ENCODE measurements around the gene AUTS2. TPM values are rescaled to one million over a fixed set of nuclear protein-coding genes. Genes with fewer than 3 reads are reported as not detected.

Gene AUTS2
- total RNA-seq, 1 experiment from 2014 or later: 30.1 TPM

DNA sequence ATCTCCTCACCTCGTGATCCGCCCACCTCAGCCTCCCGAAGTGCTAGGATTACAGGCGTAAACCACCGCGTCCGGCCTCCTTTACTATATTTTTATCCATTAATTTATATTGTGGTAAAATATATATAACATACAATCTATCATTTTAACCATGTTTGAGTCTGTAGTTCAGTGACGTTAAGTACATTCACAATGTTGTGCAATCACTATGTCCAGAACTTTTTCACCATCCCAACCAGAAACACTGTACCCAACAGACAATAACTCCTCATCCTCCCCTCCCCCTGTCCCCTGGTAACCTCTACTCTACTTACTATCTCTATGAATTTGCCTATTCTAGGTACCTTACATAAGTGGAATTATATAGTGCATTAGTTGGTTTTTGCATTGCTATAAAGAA is 1236.1 kb downstream of the AUTS2 start:
- no peak overlapping the region for H3K4me3 ChIP-seq

DNA sequence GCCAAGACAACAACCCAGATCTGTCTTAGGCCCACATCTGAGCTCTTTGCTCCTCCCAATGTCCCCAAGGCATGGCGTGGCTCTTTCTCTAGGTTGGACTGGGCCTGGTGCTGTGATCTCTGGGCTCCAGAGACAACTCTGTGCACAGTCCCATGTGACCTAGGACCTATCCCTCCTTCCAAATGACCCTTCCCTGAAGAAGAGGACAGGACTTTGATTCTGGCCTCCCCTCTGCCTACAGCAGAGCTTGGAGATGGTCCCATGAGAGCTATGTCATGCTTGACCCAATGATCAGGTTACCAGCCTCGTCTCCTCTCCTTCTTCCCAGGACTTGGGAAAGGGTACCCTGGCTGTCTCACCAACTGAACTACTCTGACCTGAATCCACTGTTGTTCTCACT is 1237.4 kb downstream of the AUTS2 start:
- no peak for DNase-seq
- Histone ChIP-seq H3K9me3 (replicated peaks) (peaks cover 3% of the 10 kb centered on the region; the same call in 1 of the 2 replicates), H3K4me1 (peaks cover 3% of the 10 kb centered on the region; the same call in 1 of the 2 replicates), H3K36me3 (no peaks in the 10 kb centered on the region), H3K27ac (no peak overlapping the region), H3K4me3 (no peak overlapping the region), H3K27me3 (no peaks in the 10 kb centered on the region)

More for the DNA sequence above, 1236.1 kb downstream of the AUTS2 start:
- Histone ChIP-seq H3K27me3 (no peaks in the 10 kb centered on the region), H3K27ac (no peak overlapping the region), H3K4me1 (peaks cover 5% of the 10 kb centered on the region), H3K36me3 (no peaks in the 10 kb centered on the region), H3K9me3 (replicated peaks) (peaks cover 3% of the 10 kb centered on the region; the same call in 1 of the 2 replicates)
- DNase-seq: no peak

DNA sequence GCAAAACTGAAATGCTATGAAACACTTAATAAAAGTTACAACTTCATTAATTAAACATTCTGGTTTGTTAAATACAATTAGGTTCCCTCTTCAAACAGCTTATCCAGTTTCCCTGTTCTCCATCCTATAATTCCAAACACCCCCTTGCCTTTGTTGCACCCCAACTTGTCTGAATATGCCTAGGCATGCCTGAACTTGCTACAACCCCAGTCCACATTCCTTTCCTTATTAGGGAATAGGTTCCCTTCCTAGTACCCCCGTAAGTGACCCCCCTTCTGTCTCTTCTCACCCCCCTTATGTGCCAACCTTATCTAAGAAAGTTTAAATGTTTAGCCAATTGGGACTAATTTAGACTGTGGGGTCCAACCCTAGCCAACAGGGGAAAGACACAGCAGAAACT is 1238.0 kb downstream of the AUTS2 start:
- H3K27me3 ChIP-seq: no peaks in the 10 kb centered on the region
- DNase-seq: no peak

DNA sequence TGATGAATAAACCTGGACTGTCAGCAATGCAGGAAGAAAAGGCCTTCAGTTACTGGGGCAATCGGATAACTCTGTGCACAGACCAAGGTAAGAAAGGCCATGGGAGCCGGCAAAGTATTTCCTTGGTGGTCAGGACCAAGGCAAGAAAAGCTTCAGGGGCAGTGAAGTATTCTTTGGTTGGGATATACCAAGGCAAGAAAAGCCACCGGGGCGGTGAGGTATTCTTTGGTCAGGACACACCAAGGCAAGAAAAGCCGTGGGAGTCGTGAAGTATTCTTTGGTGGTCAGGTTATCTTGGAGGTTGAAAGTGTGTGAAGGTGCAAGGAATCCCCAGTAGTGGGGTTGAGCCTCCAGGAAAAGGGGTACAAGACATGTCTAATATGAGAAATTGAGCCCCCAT is 1238.7 kb downstream of the AUTS2 start:
- Histone ChIP-seq H3K27ac (no peak overlapping the region), H3K27me3 (no peaks in the 10 kb centered on the region), H3K4me3 (no peak overlapping the region), H3K4me1 (peaks cover 3% of the 10 kb centered on the region; the same call in 1 of the 2 replicates), H3K9me3 (replicated peaks) (peaks cover 3% of the 10 kb centered on the region; the same call in 1 of the 2 replicates), H3K36me3 (no peaks in the 10 kb centered on the region)
- DNase-seq: no peak

More for the DNA sequence above, 1238.0 kb downstream of the AUTS2 start:
- no peaks in the 10 kb centered on the region for H3K36me3 ChIP-seq
- H3K4me3 ChIP-seq: no peak overlapping the region
- H3K4me1 ChIP-seq: peaks cover 3% of the 10 kb centered on the region; the same call in 1 of the 2 replicates
- H3K27ac ChIP-seq: no peak overlapping the region
- H3K9me3 ChIP-seq (replicated peaks): peaks cover 3% of the 10 kb centered on the region; the same call in 1 of the 2 replicates

GRCh38 chr7:70837589-70837988 is 1239.3 kb downstream of the AUTS2 start:
- Histone ChIP-seq H3K9me3 (replicated peaks) (peaks cover 3% of the 10 kb centered on the region; the same call in 1 of the 2 replicates), H3K27me3 (no peaks in the 10 kb centered on the region), H3K4me1 (peaks cover 3% of the 10 kb centered on the region; the same call in 1 of the 2 replicates), H3K36me3 (no peaks in the 10 kb centered on the region), H3K4me3 (no peak overlapping the region), H3K27ac (no peak overlapping the region)
- no peak for DNase-seq

GRCh38 chr7:70838292-70838907 is 1240.1 kb downstream of the AUTS2 start:
- peaks cover 9% of the 10 kb centered on the region for H3K9me3 ChIP-seq (replicated peaks)

More at GRCh38 chr7:70838292-70838907, 1240.1 kb downstream of the AUTS2 start:
- Histone ChIP-seq H3K36me3 (no peaks in the 10 kb centered on the region), H3K27ac (no peak overlapping the region), H3K27me3 (no peaks in the 10 kb centered on the region), H3K4me1 (peaks cover 3% of the 10 kb centered on the region; the same call in 1 of the 2 replicates), H3K4me3 (no peak overlapping the region)
- DNase-seq: no peak

All from SJCRH30 (cell line).